GM23338 (cell line): ENCODE data around the gene EGFL6. TPM values are rescaled to one million over a fixed set of nuclear protein-coding genes. Genes with fewer than 3 reads are reported as not detected.
"Not testable (repeated sequence)": the region's sequence is repeated elsewhere in the genome, so short reads cannot be mapped to it uniquely, and the experiment has no call there.

ENCODE experiments used
- ATAC-seq: fragments of 200-7000 bp; cut with Tn5 transposase; 3 replicates; pipeline ENCODE4 v1.9.1; 2020
- DNase-seq: peaks from one replicate; pipeline ENCODE4 v3.0.0-alpha.2; 2015; ENCODE audit warnings: low spot score
- H2AFZ ChIP-seq: fragments of 200-600 bp; sonication (generic); 2 replicates; pipeline ENCODE4 v1.8.0; 2016; ENCODE audit warnings: antibody characterized with exemption, mild to moderate bottlenecking, moderate library complexity
- H3F3A ChIP-seq: fragments of 200-600 bp; sonication (generic); replicated peaks from 2 replicates; pipeline ENCODE4 v1.8.0; 2017; ENCODE audit warnings: antibody characterized with exemption, mixed run types, low read depth
- H3K27ac ChIP-seq: fragments of 200-600 bp; sonication (generic); 2 replicates; pipeline ENCODE4 v1.6.1; 2016; ENCODE audit warnings: low read depth
- H3K27me3 ChIP-seq: fragments of 200-600 bp; sonication (generic); 2 replicates; pipeline ENCODE4 v1.8.0; 2016; ENCODE audit warnings: mild to moderate bottlenecking, mixed run types, moderate library complexity; ENCODE audit not compliant: insufficient read depth
- H3K36me3 ChIP-seq: fragments of 200-600 bp; sonication (generic); 2 replicates; pipeline ENCODE4 v1.8.0; 2016; ENCODE audit warnings: mild to moderate bottlenecking; ENCODE audit not compliant: insufficient read depth
- H3K4me1 ChIP-seq: fragments of 200-600 bp; sonication (generic); 2 replicates; pipeline ENCODE4 v1.8.0; 2016; ENCODE audit warnings: mild to moderate bottlenecking, moderate library complexity; ENCODE audit not compliant: insufficient read depth
- H3K4me2 ChIP-seq: fragments of 200-600 bp; sonication (generic); 2 replicates; pipeline ENCODE4 v1.7.1; 2017; ENCODE audit warnings: mixed run types
- H3K4me3 ChIP-seq: fragments of 200-600 bp; sonication (generic); 2 replicates; pipeline ENCODE4 v1.6.1; 2016; ENCODE audit warnings: mixed run types
- H3K79me2 ChIP-seq: fragments of 200-600 bp; sonication (generic); replicated peaks from 2 replicates; pipeline ENCODE4 v1.8.0; 2017; ENCODE audit warnings: mild to moderate bottlenecking; ENCODE audit not compliant: insufficient read depth
- H3K9me2 ChIP-seq: fragments of 200-600 bp; sonication (generic); 2 replicates; pipeline ENCODE4 v1.8.0; 2017; ENCODE audit not compliant: insufficient read depth
- H4K20me1 ChIP-seq: fragments of 200-600 bp; sonication (generic); replicated peaks from 2 replicates; pipeline ENCODE4 v1.8.0; 2017; ENCODE audit warnings: mild to moderate bottlenecking; ENCODE audit not compliant: insufficient read depth
- H3K27ac Mint-ChIP-seq: 2 replicates; pipeline ENCODE4 v1.8.0; 2020; ENCODE audit warnings: inconsistent platforms, mild to moderate bottlenecking, moderate library complexity, mixed read lengths
- H3K27me3 Mint-ChIP-seq: 3 replicates; pipeline ENCODE4 v1.8.0; 2022; ENCODE audit warnings: low read depth, mild to moderate bottlenecking, moderate library complexity, mixed read lengths, inconsistent platforms; ENCODE audit not compliant: insufficient read depth, poor library complexity
- H3K36me3 Mint-ChIP-seq: 3 replicates; pipeline ENCODE4 v1.8.0; 2021; ENCODE audit warnings: low read depth, mild to moderate bottlenecking, inconsistent platforms, moderate library complexity, mixed read lengths
- H3K4me1 Mint-ChIP-seq: 3 replicates; pipeline ENCODE4 v1.8.0; 2020; ENCODE audit warnings: mild to moderate bottlenecking, inconsistent platforms, mixed read lengths
- H3K4me3 Mint-ChIP-seq: 3 replicates; pipeline ENCODE4 v1.8.0; 2021; ENCODE audit warnings: moderate library complexity, mild to moderate bottlenecking, inconsistent platforms, mixed read lengths
- H3K9me3 Mint-ChIP-seq: 3 replicates; pipeline ENCODE4 v1.8.0; 2020; ENCODE audit warnings: moderate library complexity, mild to moderate bottlenecking, inconsistent platforms, mixed read lengths
- ETS1 ChIP-seq: IDR thresholded peaks from 2 replicates; pipeline ENCODE4 v1.6.1; 2016; ENCODE audit warnings: antibody characterized with exemption
- POLR2AphosphoS5 ChIP-seq: IDR thresholded peaks from 2 replicates; pipeline ENCODE4 v1.6.1; 2016; ENCODE audit warnings: antibody characterized with exemption, low read depth
- REST ChIP-seq: IDR thresholded peaks from one replicate; pipeline ENCODE4 v1.6.1; 2018; ENCODE audit warnings: antibody characterized with exemption; ENCODE audit not compliant: unreplicated experiment
- STAT1 ChIP-seq: IDR thresholded peaks from one replicate; pipeline ENCODE4 v1.6.1; 2016; ENCODE audit warnings: antibody characterized with exemption; ENCODE audit not compliant: unreplicated experiment
- ZNF462 ChIP-seq: fragments of 250-450 bp; sonication (Bioruptor Pico); IDR thresholded peaks from 2 replicates; pipeline ENCODE4 v1.5.0; 2020; ENCODE audit warnings: mild to moderate bottlenecking, moderate library complexity
- polyA plus RNA-seq: library from polyadenylated mRNA; unstranded; fragments of >200 nt; fragmentation: Nextera tagmentation; extraction: Ambion mirVana; gene quantifications from 2 replicates; pipeline ENCODE4 v1.2.1, GENCODE V29; 2016
- total RNA-seq: library from RNA; depleted of rRNA; stranded (reverse); fragments of >200 nt; shearing (Covaris generic); gene quantifications from 2 replicates; pipeline ENCODE4 v1.2.3, GENCODE V29; 2014

Gene EGFL6
- total and polyA plus RNA-seq, 2 experiments from 2014 or later = 1.2 to 2.6 TPM

GRCh38 chrX:13669246-13669737 is 99.9 kb downstream of the EGFL6 start (continued):
- TF ChIP-seq REST = no peak

GRCh38 chrX:13669755-13670154 is 100.4 kb downstream of the EGFL6 start:
- not testable (repeated sequence) for H3K36me3 ChIP-seq, H2AFZ ChIP-seq, H3K9me2 ChIP-seq, DNase-seq, H3K4me2 ChIP-seq, ATAC-seq, H3K4me3 Mint-ChIP-seq, H3F3A ChIP-seq, H3K36me3 Mint-ChIP-seq, H3K4me3 ChIP-seq, H4K20me1 ChIP-seq, H3K27me3 Mint-ChIP-seq, H3K27ac Mint-ChIP-seq, H3K4me1 ChIP-seq, H3K9me3 Mint-ChIP-seq, H3K27ac ChIP-seq, H3K4me1 Mint-ChIP-seq, H3K79me2 ChIP-seq, H3K27me3 ChIP-seq

GRCh38 chrX:13670197-13670596 is 100.8 kb downstream of the EGFL6 start:
- H3K27me3 Mint-ChIP-seq = no peaks in the 10 kb centered on the region
- H3K79me2 ChIP-seq = no peaks in the 10 kb centered on the region
- H3K9me3 Mint-ChIP-seq = no peaks in the 10 kb centered on the region
- ATAC-seq = no peak
- H3K4me3 Mint-ChIP-seq = no peak overlapping the region
- H3K27ac Mint-ChIP-seq = no peak overlapping the region
- H3K27me3 ChIP-seq = no peaks in the 10 kb centered on the region
- no peaks in the 10 kb centered on the region for H3K36me3 ChIP-seq
- no peaks in the 10 kb centered on the region for H3K4me1 ChIP-seq
- no peaks in the 10 kb centered on the region for H3K9me2 ChIP-seq
- no peak overlapping the region for H3K27ac ChIP-seq
- H3F3A ChIP-seq = no peaks in the 10 kb centered on the region
- no peak overlapping the region for H3K4me3 ChIP-seq
- no peak overlapping the region for H2AFZ ChIP-seq
- no peak for DNase-seq
- no peaks in the 10 kb centered on the region for H4K20me1 ChIP-seq
- H3K4me2 ChIP-seq = no peak overlapping the region
- H3K4me1 Mint-ChIP-seq = no peaks in the 10 kb centered on the region
- no peaks in the 10 kb centered on the region for H3K36me3 Mint-ChIP-seq
- TF ChIP-seq REST = no peak
- TF ChIP-seq ETS1 = no peak
- no peak for TF ChIP-seq ZNF462 (CRISPR knock-in tag)
- TF ChIP-seq STAT1 = no peak
- no peak for TF ChIP-seq POLR2AphosphoS5
